Activated T-helper 1 cell treated with anti-CD3 and anti-CD28 coated beads, Interleukin-2, amount 50 U/mL, for 16 hours (primary cell): ENCODE measurements around the gene MYL9.
"Not testable (repeated sequence)": the region's sequence is repeated elsewhere in the genome, so short reads cannot be mapped to it uniquely, and the experiment has no call there.

Experiments
- DNase-seq, 2 donors: peaks; one replicate each; pipeline ENCODE4 v3.0.0-alpha.2; 2020; ENCODE audit warnings: low read depth in 1 of 2, low spot score in 1 of 2

MYL9 gene

DNA sequence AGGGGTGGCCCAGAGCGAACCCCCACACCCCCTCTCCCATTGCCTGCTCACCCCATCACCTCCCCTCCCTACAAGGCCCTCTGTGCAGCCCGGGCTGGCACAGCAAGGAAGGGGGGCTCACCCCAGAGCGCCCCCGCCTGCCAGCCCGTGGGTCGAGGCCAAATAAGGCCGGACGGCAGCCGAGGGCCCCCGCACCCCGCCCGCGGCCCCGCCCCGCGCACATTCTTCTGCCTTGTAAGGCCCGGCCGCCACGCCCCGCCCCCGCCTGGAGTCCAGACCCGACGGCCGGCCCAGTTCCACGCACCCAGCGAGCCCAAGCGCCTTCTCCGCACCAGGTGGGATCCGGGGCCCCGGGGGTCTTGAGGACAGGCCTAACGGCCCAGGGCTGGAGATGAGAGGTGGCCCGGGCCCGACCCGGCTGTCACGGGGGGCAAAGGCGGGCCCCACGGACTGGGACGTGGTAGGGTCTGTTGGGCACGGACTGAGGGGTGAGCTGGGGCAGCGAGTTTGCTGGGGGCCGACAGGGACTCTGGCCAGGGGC, at the start of gene MYL9:
TSS of gene MYL9 (plus strand) at position 293 of the 541 bp plus-strand sequence. CDS start 3,366 bp downstream, outside the sequence.
- no peak for DNase-seq

GRCh38 chr20:36491901-36492617, 49.3 kb upstream of the MYL9 start:
- DNase-seq: peak; percentile 30 to 35

GRCh38 chr20:36493051-36493800, 48.1 kb upstream of the MYL9 start:
- no peak for DNase-seq

DNA sequence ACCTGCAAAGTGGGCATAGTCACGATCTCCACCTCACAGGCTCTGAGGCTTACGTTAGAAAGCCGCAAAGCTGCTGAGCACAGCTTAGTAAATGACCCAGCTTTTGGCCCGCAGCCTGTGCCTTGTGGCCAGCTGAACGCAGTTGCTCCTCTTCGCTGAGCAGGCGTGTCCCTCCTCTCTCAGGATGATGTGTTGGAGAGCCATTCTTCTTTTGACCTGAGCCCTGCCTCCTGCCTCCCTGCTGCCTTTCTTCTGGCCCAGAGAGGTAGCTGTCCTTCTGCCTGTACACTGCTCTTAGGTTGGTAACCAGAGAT, 47.6 kb upstream of the MYL9 start:
- no peak for DNase-seq

GRCh38 chr20:36496707-36497669, 44.3 kb upstream of the MYL9 start:
- DNase-seq: no peak

DNA sequence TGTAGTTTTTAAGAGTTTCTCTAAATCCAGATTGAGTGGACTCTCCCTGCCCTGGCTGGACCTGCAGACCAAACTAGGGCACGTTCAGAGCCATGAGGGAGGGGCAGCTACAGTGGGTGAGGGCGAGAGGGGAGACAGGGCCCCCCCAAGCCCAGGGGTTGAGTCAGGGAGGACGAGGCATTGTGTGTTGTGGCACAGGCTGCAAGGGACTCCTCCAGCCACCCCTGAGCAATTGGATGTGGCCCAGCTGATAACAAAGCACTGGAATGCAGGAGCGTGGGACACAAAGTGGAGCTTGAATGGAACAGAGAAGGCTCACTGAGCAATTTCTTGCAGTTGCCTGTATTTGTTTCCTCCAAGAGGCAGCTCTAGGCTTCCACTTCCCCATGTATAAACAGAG, 43.5 kb upstream of the MYL9 start:
- DNase-seq: no peak

- DNase-seq: no peak
Measured at GRCh38 chr20:36498386-36499179, 42.7 kb upstream of the MYL9 start.

DNA sequence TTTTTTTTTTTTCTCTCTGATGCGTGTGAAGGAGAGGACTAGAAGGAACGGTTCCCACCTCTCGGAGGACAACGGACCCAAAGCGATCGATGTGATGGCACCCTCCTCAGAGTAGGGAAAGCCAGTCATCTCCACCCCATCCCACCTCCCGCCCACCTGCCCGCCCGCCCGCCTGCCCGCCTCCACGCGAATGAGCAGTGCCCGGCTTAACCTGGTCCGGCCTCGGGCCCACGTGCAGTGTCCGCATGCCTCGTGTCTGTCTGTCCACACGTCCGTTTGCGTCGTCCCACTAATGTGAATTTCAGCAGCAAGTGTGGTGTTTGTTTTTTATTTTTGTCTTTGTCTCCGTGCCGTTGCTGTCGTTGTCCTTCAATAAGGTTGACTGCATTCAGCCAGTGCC, 42.1 kb upstream of the MYL9 start:
- DNase-seq: no peak

GRCh38 chr20:36499723-36500501, 41.4 kb upstream of the MYL9 start:
- DNase-seq: no peak

- DNase-seq: no peak
Measured at GRCh38 chr20:36501367-36502006, 39.8 kb upstream of the MYL9 start.

DNA sequence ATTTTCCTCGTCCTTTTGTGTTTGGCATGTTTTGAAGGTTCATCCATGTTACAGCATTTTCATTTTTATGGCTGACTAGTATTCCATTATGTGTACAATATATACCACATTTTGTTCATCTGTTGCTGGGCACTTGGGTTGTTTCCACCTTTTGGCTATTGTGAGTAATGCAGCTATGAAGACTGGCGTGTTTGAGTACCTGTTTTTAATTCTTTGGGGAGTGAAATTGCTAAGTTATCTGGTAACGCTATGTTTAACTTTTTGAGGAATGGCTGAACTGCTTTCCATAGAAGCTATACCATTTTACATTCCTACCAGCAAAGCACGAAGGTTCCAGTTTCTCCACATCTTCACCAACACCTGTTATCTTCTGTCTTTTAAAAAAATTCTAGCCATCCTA, 37.0 kb upstream of the MYL9 start:
- DNase-seq: no peak

GRCh38 chr20:36506253-36506652, 35.1 kb upstream of the MYL9 start:
- DNase-seq: no peak

DNA sequence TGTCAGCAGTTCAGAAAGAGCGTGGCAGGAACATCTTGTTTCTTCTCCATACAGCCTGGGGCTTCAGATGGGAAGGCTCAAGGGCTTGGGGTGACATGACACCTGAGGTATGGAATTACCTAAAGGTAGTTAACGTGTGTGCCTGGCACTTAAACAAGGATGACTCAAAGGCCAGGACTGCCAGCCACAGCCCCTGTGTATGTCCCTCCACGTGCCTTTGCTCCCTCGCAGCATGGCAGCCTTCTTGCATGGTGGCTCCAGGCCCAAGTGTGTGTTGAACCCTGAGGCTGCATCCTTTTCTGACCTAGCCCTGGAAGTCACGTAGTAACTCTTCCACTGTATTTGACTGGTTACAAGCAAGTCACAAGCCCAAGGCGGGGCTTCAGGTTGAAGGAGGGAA, 33.6 kb upstream of the MYL9 start:
- no peak for DNase-seq

DNA sequence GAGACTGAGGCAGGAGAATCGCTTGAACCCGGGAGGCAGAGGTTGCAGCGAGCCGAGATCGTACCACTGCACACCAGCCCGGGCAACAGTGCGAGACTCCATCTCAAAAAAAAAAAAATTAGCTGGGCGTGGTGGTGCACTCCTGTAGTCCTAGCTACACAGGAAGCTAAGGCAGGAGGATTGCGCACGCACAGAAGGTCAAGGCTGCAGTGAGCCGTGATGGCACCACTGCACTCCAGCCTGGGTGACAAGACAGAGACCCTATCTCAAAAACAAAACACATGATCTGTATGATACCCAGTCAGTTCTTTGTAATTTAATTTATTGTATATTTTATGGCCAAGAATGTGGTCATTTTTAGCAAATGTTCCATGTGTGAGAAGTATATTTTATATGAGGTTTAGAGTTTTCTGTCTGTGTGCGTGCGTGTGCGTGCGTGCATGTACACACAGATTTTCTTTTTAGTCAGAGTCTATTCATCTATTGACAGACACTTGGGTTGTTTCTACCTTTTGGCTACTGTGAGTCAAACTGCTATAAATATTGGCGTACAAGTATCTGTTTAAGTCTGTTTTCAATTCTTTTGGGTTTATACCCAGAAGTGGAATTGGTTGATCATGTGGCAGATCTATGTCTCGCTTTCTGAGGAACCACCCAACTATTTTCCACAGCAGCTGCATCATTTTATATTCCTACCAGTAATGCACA, 22.2 kb upstream of the MYL9 start:
- no peak for DNase-seq

- DNase-seq: no peak
Measured at GRCh38 chr20:36519944-36520343, 21.4 kb upstream of the MYL9 start.

DNA sequence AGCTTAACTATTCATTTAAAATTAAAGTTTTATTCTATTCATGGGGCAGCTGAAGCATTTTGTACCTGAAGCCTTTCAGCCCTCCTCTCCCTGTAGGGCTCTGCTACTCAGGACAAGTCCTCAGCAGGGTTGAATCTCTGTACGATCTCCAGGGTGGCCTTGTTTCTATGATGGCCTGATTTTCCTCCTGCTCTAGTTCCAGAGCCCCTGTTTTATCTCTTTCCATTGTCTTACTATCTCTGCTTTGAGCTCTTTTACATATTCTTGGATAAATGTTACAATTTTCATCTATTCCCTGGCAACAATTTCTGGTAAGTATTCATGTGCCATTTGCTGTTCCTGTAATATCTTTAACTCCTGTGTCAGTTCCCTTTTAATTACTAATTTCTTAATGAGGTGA, 19.8 kb upstream of the MYL9 start:
- DNase-seq: no peak

DNA sequence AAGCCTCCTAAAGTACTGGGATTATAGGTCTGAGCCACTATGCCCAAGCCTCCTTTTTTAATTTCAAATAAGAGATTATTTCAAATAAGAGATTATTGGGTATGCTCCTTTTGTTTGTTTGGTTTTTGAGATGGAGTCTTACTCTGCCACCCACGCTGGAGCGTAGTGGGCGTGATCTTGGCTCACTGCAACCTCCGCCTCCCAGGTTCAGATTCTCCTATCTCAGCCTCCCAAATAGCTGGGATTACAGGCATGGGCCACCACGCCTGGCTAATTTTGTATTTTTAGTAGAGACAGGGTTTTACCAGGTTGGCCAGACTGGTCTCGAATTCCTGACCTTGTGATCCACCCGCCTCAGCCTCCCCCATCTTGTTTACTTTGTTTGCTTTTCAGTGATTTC, 18.9 kb upstream of the MYL9 start:
- not testable (repeated sequence) for DNase-seq

- no peak for DNase-seq
Measured at GRCh38 chr20:36523341-36523740, 18.0 kb upstream of the MYL9 start.
